GDM1 (cell line): Measurements from ENCODE around the gene PACS2.
"Not testable (repeated sequence)": the region's sequence is repeated elsewhere in the genome, so short reads cannot be mapped to it uniquely, and the experiment has no call there.

Source experiments
- DNase-seq: peaks from one replicate; lab custom pipeline; 2025; lab: John Stamatoyannopoulos, UW

The PACS2 gene

GRCh38 chr14:105350450-105351244, 36.1 kb downstream of the PACS2 start:
- no peak for DNase-seq

- no peak for DNase-seq
Measured at GRCh38 chr14:105351410-105351809, 36.9 kb downstream of the PACS2 start.

- peak; percentile 79 for DNase-seq
Measured at GRCh38 chr14:105351920-105352851, 37.6 kb downstream of the PACS2 start.

GRCh38 chr14:105353136-105353535, 38.6 kb downstream of the PACS2 start:
- DNase-seq = no peak

GRCh38 chr14:105354541-105354940, 40.0 kb downstream of the PACS2 start:
- DNase-seq = no peak

GRCh38 chr14:105355049-105355575, 40.6 kb downstream of the PACS2 start:
- DNase-seq = no peak

- DNase-seq = no peak
Measured at GRCh38 chr14:105355850-105356604, 41.5 kb downstream of the PACS2 start.

GRCh38 chr14:105356927-105357326, 42.4 kb downstream of the PACS2 start:
- DNase-seq = no peak

- no peak for DNase-seq
Measured at GRCh38 chr14:105357626-105358025, 43.1 kb downstream of the PACS2 start.

- DNase-seq = no peak
Measured at GRCh38 chr14:105358140-105358846, 43.7 kb downstream of the PACS2 start.

- no peak for DNase-seq
Measured at GRCh38 chr14:105358943-105359342, 44.4 kb downstream of the PACS2 start.

- DNase-seq = not testable (repeated sequence)
Measured at GRCh38 chr14:105361412-105361811, 46.9 kb downstream of the PACS2 start.

GRCh38 chr14:105363847-105364708, 49.5 kb downstream of the PACS2 start:
- no peak for DNase-seq

- DNase-seq = no peak
Measured at GRCh38 chr14:105365101-105365500, 50.6 kb downstream of the PACS2 start.

GRCh38 chr14:105365681-105366080, 51.1 kb downstream of the PACS2 start:
- no peak for DNase-seq

GRCh38 chr14:105366386-105367074, 52.0 kb downstream of the PACS2 start:
- DNase-seq = no peak

- no peak for DNase-seq
Measured at GRCh38 chr14:105367116-105368031, 52.8 kb downstream of the PACS2 start.

- DNase-seq = no peak
Measured at GRCh38 chr14:105368032-105368417, 53.5 kb downstream of the PACS2 start.

- no peak for DNase-seq
Measured at GRCh38 chr14:105368426-105368825, 53.9 kb downstream of the PACS2 start.
